ENCODE measurements around the gene BAZ2B.

- no peak for TF ChIP-seq CTCF (conservative IDR thresholded peaks at IDR 0.05; ENCODE audit: low read depth in 2 of 2)
- no peak for TF ChIP-seq EZH2phosphoT487 (IDR thresholded peaks at IDR 0.05; ENCODE audit: unreplicated experiment)
- TF ChIP-seq REST (IDR thresholded peaks at IDR 0.05; ENCODE audit: unreplicated experiment), result no peak
- no peak for TF ChIP-seq CREB1 (CRISPR knock-in tag; IDR thresholded peaks at IDR 0.05; ENCODE audit: low read depth)
- TF ChIP-seq JUNB (IDR thresholded peaks at IDR 0.05; ENCODE audit: unreplicated experiment), result no peak
- TF ChIP-seq EZH2 (IDR thresholded peaks at IDR 0.05; ENCODE audit: low read depth, unreplicated experiment), result no peak
- no peak for TF ChIP-seq POLR2AphosphoS5 (IDR thresholded peaks at IDR 0.05; ENCODE audit: low read depth)
- no peak for TF ChIP-seq ZNF331 (CRISPR knock-in tag; IDR thresholded peaks at IDR 0.05; ENCODE audit: low read depth)
Measured at GRCh38 chr2:159585622-159586021, 30.7 kb downstream of the BAZ2B start.

Measured in GM23338 (cell line).